Urothelium cell line (cell line): Measurements from ENCODE around the gene PEX7.
"Not testable (repeated sequence)": the region's sequence is repeated elsewhere in the genome, so short reads cannot be mapped to it uniquely, and the experiment has no call there.

Experiments used
- DNase-seq: peaks from one replicate; pipeline ENCODE4 v3.0.0; 2011; ENCODE audit warnings: low spot score, mixed read lengths
- FAIRE-seq: peaks from 2 replicates; lab custom pipeline; 2011; peaks lifted over from hg19 to GRCh38; lab: Jason Lieb, UNC

PEX7 gene

GRCh38 chr6:136945072-136945471 lies 122.7 kb downstream of the PEX7 start:
- DNase-seq (no peak), FAIRE-seq (no peak)

GRCh38 chr6:136945711-136946121 lies 123.3 kb downstream of the PEX7 start:
- FAIRE-seq (no peak), DNase-seq (no peak)

- DNase-seq (no peak), FAIRE-seq (no peak)
Observed at GRCh38 chr6:136947037-136947436, 124.6 kb downstream of the PEX7 start.

- not testable (repeated sequence) for DNase-seq, FAIRE-seq
Observed at GRCh38 chr6:136949957-136950356, 127.6 kb downstream of the PEX7 start.

GRCh38 chr6:136950436-136951126 lies 128.2 kb downstream of the PEX7 start:
- DNase-seq, result no peak
- no peak for FAIRE-seq

GRCh38 chr6:136952714-136953260 lies 130.4 kb downstream of the PEX7 start:
- DNase-seq, result no peak
- no peak for FAIRE-seq

GRCh38 chr6:136955123-136955522 lies 132.7 kb downstream of the PEX7 start:
- DNase-seq (no peak), FAIRE-seq (no peak)

- FAIRE-seq (no peak), DNase-seq (no peak)
Observed at GRCh38 chr6:136956590-136957544, 134.5 kb downstream of the PEX7 start.

- DNase-seq, result no peak
- FAIRE-seq, result no peak
Observed at GRCh38 chr6:136958168-136958567, 135.8 kb downstream of the PEX7 start.

GRCh38 chr6:136959471-136959891 lies 137.1 kb downstream of the PEX7 start:
- FAIRE-seq, result no peak
- DNase-seq, result no peak

- not testable (repeated sequence) for FAIRE-seq, DNase-seq
Observed at GRCh38 chr6:136959935-136960334, 137.5 kb downstream of the PEX7 start.

- DNase-seq, result no peak
- FAIRE-seq, result no peak
Observed at GRCh38 chr6:136960781-136961180, 138.4 kb downstream of the PEX7 start.

- DNase-seq, result no peak
Observed at GRCh38 chr6:136961848-136962247, 139.5 kb downstream of the PEX7 start.

GRCh38 chr6:136962661-136963060 lies 140.3 kb downstream of the PEX7 start:
- no peak for DNase-seq
- FAIRE-seq, result no peak

More at GRCh38 chr6:136961848-136962247, 139.5 kb downstream of the PEX7 start:
- FAIRE-seq, result no peak

GRCh38 chr6:136963259-136963658 lies 140.9 kb downstream of the PEX7 start:
- FAIRE-seq, result peak; percentile 9
- DNase-seq, result no peak
